Measurements from ENCODE around the gene INSIG2. TPM values are rescaled to one million over a fixed set of nuclear protein-coding genes. Genes with fewer than 3 reads are reported as not detected.

Gene INSIG2
- polyA plus RNA-seq, 1 of the 3 experiments (the other 2 are of a cell fraction), result 8.7 TPM

DNA sequence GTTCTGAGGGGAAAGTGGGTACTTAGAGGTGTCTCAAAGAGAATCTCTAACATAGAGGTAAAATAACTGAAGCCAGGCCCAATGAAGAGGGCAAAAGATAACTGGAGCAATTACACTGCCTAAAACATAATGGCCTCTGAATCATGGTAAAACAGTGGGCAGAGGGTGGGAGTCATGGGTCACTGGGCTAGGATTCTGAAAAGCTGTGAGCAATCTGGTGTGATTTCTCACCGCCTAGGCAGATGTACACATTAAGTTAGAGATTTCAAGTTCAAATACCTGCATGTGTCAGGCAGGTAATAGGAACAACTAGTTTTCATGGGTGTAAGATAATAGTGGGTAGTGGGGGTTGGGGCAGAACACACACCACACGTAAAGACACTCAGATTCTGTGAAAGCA lies 45.6 kb downstream of the INSIG2 start:
- H3F3A ChIP-seq (replicated peaks; ENCODE audit: insufficient read depth), result no peaks in the 10 kb centered on the region
- CTCF ChIA-PET, result interaction anchor here (2.2 kb wide), 1 partner anchor 16 kb away, joined by 5 read pairs; no protein-coding TSS in a partner anchor
- H3K4me1 ChIP-seq (ENCODE audit: control insufficient read depth in 1 of 2, insufficient read depth in 2 of 2, low read depth in 1 of 2, low read length in 1 of 2), result no peaks in the 10 kb centered on the region
- H3K4me2 ChIP-seq, result no peak overlapping the region
- no peaks in the 10 kb centered on the region for H3K9me3 ChIP-seq
- TF ChIP-seq GABPA (IDR thresholded peaks at IDR 0.05; ENCODE audit: low read depth) (no peak), USF1 (IDR thresholded peaks at IDR 0.05; ENCODE audit: borderline replicate concordance, low read depth) (no peak), SMC3 (IDR thresholded peaks at IDR 0.05; ENCODE audit: low read depth, low read length) (no peak), CHD2 (IDR thresholded peaks at IDR 0.05; ENCODE audit: low read length, partially characterized antibody) (no peak), RXRA (IDR thresholded peaks at IDR 0.05; ENCODE audit: borderline replicate concordance, low read depth) (no peak), JUND (IDR thresholded peaks at IDR 0.05) (no peak), FOXJ3 (CRISPR knock-in tag; IDR thresholded peaks at IDR 0.05) (no peak), CTCF (IDR thresholded peaks at IDR 0.05) (no peak), FOXM1 (IDR thresholded peaks at IDR 0.05; ENCODE audit: low read depth) (no peak), POLR2AphosphoS5 (IDR thresholded peaks at IDR 0.05; ENCODE audit: low read depth, low read length) (no peak), MEF2A (IDR thresholded peaks at IDR 0.05; ENCODE audit: borderline replicate concordance, low read depth) (no peak), PBX3 (IDR thresholded peaks at IDR 0.05) (no peak), SIN3A (IDR thresholded peaks at IDR 0.05; ENCODE audit: borderline replicate concordance, low read depth, low read length) (no peak), YY1 (IDR thresholded peaks at IDR 0.05; ENCODE audit: low read depth) (no peak)
- TF ChIP-seq, protein P1, sequence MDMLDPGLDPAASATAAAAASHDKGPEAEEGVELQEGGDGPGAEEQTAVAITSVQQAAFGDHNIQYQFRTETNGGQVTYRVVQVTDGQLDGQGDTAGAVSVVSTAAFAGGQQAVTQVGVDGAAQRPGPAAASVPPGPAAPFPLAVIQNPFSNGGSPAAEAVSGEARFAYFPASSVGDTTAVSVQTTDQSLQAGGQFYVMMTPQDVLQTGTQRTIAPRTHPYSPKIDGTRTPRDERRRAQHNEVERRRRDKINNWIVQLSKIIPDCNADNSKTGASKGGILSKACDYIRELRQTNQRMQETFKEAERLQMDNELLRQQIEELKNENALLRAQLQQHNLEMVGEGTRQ (IDR thresholded peaks at IDR 0.05; ENCODE audit: borderline replicate concordance, low read depth, low read length), result no peak
- no peaks in the 10 kb centered on the region for H3K36me3 ChIP-seq (replicated peaks in 1 of 2; ENCODE audit: control insufficient read depth in 1 of 2, insufficient read depth in 2 of 2, low read length in 1 of 2)
- no peak overlapping the region for H2AFZ ChIP-seq (ENCODE audit: low read depth)
- H3K79me2 ChIP-seq (ENCODE audit: insufficient read depth), result no peaks in the 10 kb centered on the region
- H3K4me3 ChIP-seq (ENCODE audit: low read depth in 2 of 2, low read length in 1 of 2), result no peak overlapping the region
- no peaks in the 10 kb centered on the region for H4K20me1 ChIP-seq (ENCODE audit: insufficient read depth)
- DNase-seq, result no peak
- no peaks in the 10 kb centered on the region for H3K27me3 ChIP-seq (ENCODE audit: insufficient read depth)
- no peak overlapping the region for H3K27ac ChIP-seq (ENCODE audit: low read depth in 2 of 2, low read length in 1 of 2)
- no peak overlapping the region for H3K9ac ChIP-seq
- WGBS (ENCODE audit: low lambda C conversion rate), result 28% methylated on average over 2 of the region's 2 CpGs
- no peaks in the 10 kb centered on the region for H3K9me2 ChIP-seq
- POLR2A ChIA-PET, result no interaction called here
